ENCODE data around the gene DRGX.

The DRGX gene

GRCh38 chr10:49377256-49377655 lies 18.6 kb downstream of the DRGX start:
- no peak for DNase-seq
- H3K27me3 ChIP-seq (replicated peaks), result no peaks in the 10 kb centered on the region
- H3K36me3 ChIP-seq (replicated peaks), result no peaks in the 10 kb centered on the region
- TF ChIP-seq CTCF (IDR thresholded peaks at IDR 0.05; ENCODE audit: low read depth, low read length, missing control alignments), result no peak
- H3K4me3 ChIP-seq (ENCODE audit: low read depth, low read length), result no peak overlapping the region
- no peak overlapping the region for H3K27ac ChIP-seq
- in situ Hi-C loops (cut with HindIII; ENCODE audit: low pct_ligation_motif_present, low sequenced_read_pairs), result no loop called here

- no peak for DNase-seq
- TF ChIP-seq CTCF (IDR thresholded peaks at IDR 0.05; ENCODE audit: low read depth, low read length, missing control alignments), result no peak
- Histone ChIP-seq H3K27ac (no peak overlapping the region), H3K4me3 (ENCODE audit: low read depth, low read length) (no peak overlapping the region), H3K36me3 (replicated peaks) (no peaks in the 10 kb centered on the region), H3K27me3 (replicated peaks) (no peaks in the 10 kb centered on the region)
- in situ Hi-C loops (cut with HindIII; ENCODE audit: low pct_ligation_motif_present, low sequenced_read_pairs), result no loop called here
Observed at GRCh38 chr10:49375611-49376010, 20.3 kb downstream of the DRGX start.

DNA sequence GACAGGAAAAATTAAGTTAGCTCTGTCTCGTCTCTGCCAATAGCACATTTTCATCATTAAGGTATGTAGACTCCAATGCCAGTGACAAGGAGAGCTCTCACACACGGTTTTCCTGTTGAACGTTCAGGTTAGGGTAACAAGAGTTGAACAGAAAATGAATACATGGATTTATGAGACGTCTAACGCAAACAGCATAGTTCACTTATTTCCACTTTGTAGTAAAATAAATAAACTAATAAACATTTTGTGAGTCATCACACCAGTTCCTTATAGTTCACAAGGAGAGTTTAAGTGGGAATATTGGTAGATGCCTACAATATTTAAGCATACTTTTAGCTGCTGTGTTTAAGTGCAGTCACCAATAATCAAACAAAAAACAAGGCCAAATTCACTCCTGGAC lies 21.1 kb downstream of the DRGX start:
- no peak for DNase-seq
- Histone ChIP-seq H3K4me3 (ENCODE audit: low read depth, low read length) (no peak overlapping the region), H3K27me3 (replicated peaks) (no peaks in the 10 kb centered on the region), H3K36me3 (replicated peaks) (no peaks in the 10 kb centered on the region), H3K27ac (no peak overlapping the region)
- in situ Hi-C loops (cut with HindIII; ENCODE audit: low pct_ligation_motif_present, low sequenced_read_pairs), result no loop called here
- TF ChIP-seq CTCF (IDR thresholded peaks at IDR 0.05; ENCODE audit: low read depth, low read length, missing control alignments), result no peak

GRCh38 chr10:49373361-49373760 lies 22.5 kb downstream of the DRGX start:
- H3K4me3 ChIP-seq (ENCODE audit: low read depth, low read length), result no peak overlapping the region
- no peaks in the 10 kb centered on the region for H3K27me3 ChIP-seq (replicated peaks)
- no peak for TF ChIP-seq CTCF (IDR thresholded peaks at IDR 0.05; ENCODE audit: low read depth, low read length, missing control alignments)
- H3K36me3 ChIP-seq (replicated peaks), result no peaks in the 10 kb centered on the region
- no peak for DNase-seq
- H3K27ac ChIP-seq, result no peak overlapping the region
- in situ Hi-C loops (cut with HindIII; ENCODE audit: low pct_ligation_motif_present, low sequenced_read_pairs), result no loop called here

GRCh38 chr10:49371967-49372366 lies 23.9 kb downstream of the DRGX start:
- Histone ChIP-seq H3K36me3 (replicated peaks) (no peaks in the 10 kb centered on the region), H3K4me3 (ENCODE audit: low read depth, low read length) (no peak overlapping the region), H3K27me3 (replicated peaks) (no peaks in the 10 kb centered on the region), H3K27ac (no peak overlapping the region)
- in situ Hi-C loops (cut with HindIII; ENCODE audit: low pct_ligation_motif_present, low sequenced_read_pairs), result no loop called here
- TF ChIP-seq CTCF (IDR thresholded peaks at IDR 0.05; ENCODE audit: low read depth, low read length, missing control alignments), result no peak
- no peak for DNase-seq

DNA sequence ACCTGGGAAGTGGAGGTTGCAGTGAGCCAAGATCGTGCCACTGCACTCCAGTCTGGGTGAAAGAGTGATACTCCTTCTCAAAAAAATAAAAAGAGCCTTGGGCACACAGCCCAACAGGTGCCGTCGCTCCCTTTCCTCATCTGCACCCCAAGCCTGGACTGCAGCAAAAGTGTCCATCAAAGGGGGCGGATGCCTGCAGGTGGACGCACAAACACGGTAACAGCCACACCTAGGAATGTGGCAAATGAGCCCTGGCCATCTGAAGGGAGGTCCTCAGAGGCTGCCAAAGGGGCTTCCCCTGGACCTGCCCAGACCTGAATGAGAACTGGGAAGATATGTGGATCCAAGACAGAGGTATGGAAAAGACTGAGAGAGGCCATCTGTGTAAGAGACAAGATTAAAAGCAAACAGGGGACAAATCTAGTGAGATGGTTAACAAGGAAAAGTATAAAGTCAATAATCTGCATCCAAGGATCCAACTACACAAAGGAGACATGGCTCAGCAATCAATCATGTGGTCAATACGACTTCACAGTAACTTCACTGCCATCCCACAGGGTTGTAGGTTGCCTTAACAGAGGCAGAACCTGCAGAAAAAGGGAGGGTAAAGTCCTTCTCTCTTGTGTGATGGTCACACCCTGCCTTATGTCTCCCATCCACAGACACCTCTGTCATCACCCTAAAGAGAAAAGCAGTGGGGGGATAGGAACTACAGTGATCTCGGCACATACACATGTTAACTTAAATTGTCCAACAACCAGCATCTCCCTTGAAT lies 25.4 kb downstream of the DRGX start:
- Histone ChIP-seq H3K27me3 (replicated peaks) (no peaks in the 10 kb centered on the region), H3K36me3 (replicated peaks) (no peaks in the 10 kb centered on the region), H3K4me3 (ENCODE audit: low read depth, low read length) (no peak overlapping the region), H3K27ac (no peak overlapping the region)
- TF ChIP-seq CTCF (IDR thresholded peaks at IDR 0.05; ENCODE audit: low read depth, low read length, missing control alignments), result no peak
- DNase-seq, result no peak
- in situ Hi-C loops (cut with HindIII; ENCODE audit: low pct_ligation_motif_present, low sequenced_read_pairs), result no loop called here

Measured in brain microvascular endothelial cell (primary cell).